Measurements from ENCODE around the gene UTP14A. TPM values are rescaled to one million over a fixed set of nuclear protein-coding genes. Genes with fewer than 3 reads are reported as not detected.
A peak's percentile ranks its signal among the peaks of the same experiment; 100 is the strongest.

UTP14A gene
- total RNA-seq, 1 experiment from 2014 or later = 55.4 TPM

DNA sequence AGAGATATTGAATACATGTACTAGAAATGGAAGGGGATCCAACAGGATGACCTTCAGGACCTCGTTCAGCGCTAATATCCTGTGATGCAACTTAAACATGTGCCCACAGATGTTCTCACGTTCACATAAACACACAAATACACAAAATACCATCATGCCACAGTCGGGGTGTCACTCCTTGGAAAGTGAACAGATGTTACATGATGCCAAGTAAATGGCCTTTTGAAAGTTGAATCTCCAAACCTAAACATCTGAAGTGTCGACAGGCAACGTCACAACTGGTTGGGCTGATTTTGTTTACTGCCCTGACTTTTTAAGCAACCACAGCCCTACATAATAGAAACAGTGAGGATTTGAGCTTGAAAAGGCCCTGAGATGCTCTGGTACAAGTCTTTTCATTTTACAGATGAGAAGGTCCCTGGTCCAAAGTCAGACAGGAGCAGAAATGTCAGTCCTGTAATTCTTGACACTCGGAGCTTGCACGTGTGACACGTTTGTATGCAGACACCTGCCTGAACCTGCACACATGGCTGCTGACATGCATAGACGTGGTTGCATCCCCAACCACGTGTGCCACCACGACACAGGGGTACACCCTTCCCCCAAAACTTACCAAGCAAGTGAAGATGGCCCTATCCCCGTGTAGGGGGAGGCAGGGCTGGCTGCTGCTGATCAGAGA lies 53.0 kb downstream of the UTP14A start:
- POLR2A ChIA-PET (ENCODE audit: unreplicated experiment) = no interaction called here
- H3K4me3 ChIP-seq = no peak overlapping the region
- CTCF ChIA-PET = no interaction called here
- H3K9me3 ChIP-seq (ENCODE audit: insufficient read depth, low read depth) = no peaks in the 10 kb centered on the region
- peaks cover 18% of the 10 kb centered on the region; the same call in 1 of the 2 replicates for H3F3A ChIP-seq (ENCODE audit: insufficient read depth, low read depth)
- BruUV-seq (replicated peaks) = no TSS peak
- H3K9me2 ChIP-seq (ENCODE audit: insufficient read depth) = no peaks in the 10 kb centered on the region
- TF ChIP-seq, protein P1, sequence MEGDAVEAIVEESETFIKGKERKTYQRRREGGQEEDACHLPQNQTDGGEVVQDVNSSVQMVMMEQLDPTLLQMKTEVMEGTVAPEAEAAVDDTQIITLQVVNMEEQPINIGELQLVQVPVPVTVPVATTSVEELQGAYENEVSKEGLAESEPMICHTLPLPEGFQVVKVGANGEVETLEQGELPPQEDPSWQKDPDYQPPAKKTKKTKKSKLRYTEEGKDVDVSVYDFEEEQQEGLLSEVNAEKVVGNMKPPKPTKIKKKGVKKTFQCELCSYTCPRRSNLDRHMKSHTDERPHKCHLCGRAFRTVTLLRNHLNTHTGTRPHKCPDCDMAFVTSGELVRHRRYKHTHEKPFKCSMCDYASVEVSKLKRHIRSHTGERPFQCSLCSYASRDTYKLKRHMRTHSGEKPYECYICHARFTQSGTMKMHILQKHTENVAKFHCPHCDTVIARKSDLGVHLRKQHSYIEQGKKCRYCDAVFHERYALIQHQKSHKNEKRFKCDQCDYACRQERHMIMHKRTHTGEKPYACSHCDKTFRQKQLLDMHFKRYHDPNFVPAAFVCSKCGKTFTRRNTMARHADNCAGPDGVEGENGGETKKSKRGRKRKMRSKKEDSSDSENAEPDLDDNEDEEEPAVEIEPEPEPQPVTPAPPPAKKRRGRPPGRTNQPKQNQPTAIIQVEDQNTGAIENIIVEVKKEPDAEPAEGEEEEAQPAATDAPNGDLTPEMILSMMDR (conservative IDR thresholded peaks at IDR 0.05) = no peak
- TF ChIP-seq EZH2 (IDR thresholded peaks at IDR 0.05; ENCODE audit: low read depth) = no peak
- no peak overlapping the region for H3K27ac ChIP-seq
- H2AFZ ChIP-seq = no peak overlapping the region
- peaks cover 14% of the 10 kb centered on the region for H3K4me1 ChIP-seq (replicated peaks; ENCODE audit: insufficient read depth)
- H3K4me2 ChIP-seq = no peak overlapping the region
- H3K36me3 ChIP-seq (ENCODE audit: low read depth) = no peaks in the 10 kb centered on the region
- DNase-seq = no peak
- H3K27me3 ChIP-seq (ENCODE audit: insufficient read depth, low read depth) = no peaks in the 10 kb centered on the region
- no peaks in the 10 kb centered on the region for H4K20me1 ChIP-seq (ENCODE audit: insufficient read depth)
- no peaks in the 10 kb centered on the region for H3K79me2 ChIP-seq (ENCODE audit: low read depth)
- intact Hi-C loops (cut with micrococcal nuclease; ENCODE audit: unreplicated experiment) = no loop called here

DNA sequence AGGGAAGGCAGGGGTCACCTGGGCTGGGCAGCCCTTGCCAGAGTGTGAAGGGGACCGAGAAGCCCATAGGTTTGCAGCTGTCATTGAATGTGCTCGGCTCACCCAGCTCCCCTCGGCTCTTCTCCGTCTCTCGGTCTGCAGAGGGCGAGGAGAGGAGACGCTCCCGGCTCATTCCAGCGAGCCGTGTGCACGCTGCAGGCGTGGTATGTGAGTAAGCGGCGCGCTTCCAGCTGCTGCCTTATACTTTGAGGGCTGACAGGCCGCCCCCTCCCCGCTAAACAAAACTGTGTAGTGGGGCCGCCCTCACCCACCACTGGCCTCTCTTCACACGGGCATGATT lies 53.5 kb downstream of the UTP14A start:
- intact Hi-C loops (cut with micrococcal nuclease; ENCODE audit: unreplicated experiment) = no loop called here
- CTCF ChIA-PET = no interaction called here
- no peaks in the 10 kb centered on the region for H3K9me2 ChIP-seq (ENCODE audit: insufficient read depth)
- no peak overlapping the region for H3K4me2 ChIP-seq
- H3K4me1 ChIP-seq (replicated peaks; ENCODE audit: insufficient read depth) = peaks cover 14% of the 10 kb centered on the region
- H2AFZ ChIP-seq = no peak overlapping the region
- H3K4me3 ChIP-seq = no peak overlapping the region
- DNase-seq = no peak
- H3K79me2 ChIP-seq (ENCODE audit: low read depth) = no peaks in the 10 kb centered on the region
- POLR2A ChIA-PET (ENCODE audit: unreplicated experiment) = no interaction called here
- H4K20me1 ChIP-seq (ENCODE audit: insufficient read depth) = no peaks in the 10 kb centered on the region
- BruUV-seq (replicated peaks) = no TSS peak
- no peaks in the 10 kb centered on the region for H3K9me3 ChIP-seq (ENCODE audit: insufficient read depth, low read depth)
- H3F3A ChIP-seq (ENCODE audit: insufficient read depth, low read depth) = peaks cover 18% of the 10 kb centered on the region; the same call in 1 of the 2 replicates
- TF ChIP-seq, protein P1 (conservative IDR thresholded peaks at IDR 0.05) = no peak
- no peak for TF ChIP-seq EZH2 (IDR thresholded peaks at IDR 0.05; ENCODE audit: low read depth)
- no peaks in the 10 kb centered on the region for H3K36me3 ChIP-seq (ENCODE audit: low read depth)
- H3K27ac ChIP-seq = no peak overlapping the region
- H3K27me3 ChIP-seq (ENCODE audit: insufficient read depth, low read depth) = no peaks in the 10 kb centered on the region

DNA sequence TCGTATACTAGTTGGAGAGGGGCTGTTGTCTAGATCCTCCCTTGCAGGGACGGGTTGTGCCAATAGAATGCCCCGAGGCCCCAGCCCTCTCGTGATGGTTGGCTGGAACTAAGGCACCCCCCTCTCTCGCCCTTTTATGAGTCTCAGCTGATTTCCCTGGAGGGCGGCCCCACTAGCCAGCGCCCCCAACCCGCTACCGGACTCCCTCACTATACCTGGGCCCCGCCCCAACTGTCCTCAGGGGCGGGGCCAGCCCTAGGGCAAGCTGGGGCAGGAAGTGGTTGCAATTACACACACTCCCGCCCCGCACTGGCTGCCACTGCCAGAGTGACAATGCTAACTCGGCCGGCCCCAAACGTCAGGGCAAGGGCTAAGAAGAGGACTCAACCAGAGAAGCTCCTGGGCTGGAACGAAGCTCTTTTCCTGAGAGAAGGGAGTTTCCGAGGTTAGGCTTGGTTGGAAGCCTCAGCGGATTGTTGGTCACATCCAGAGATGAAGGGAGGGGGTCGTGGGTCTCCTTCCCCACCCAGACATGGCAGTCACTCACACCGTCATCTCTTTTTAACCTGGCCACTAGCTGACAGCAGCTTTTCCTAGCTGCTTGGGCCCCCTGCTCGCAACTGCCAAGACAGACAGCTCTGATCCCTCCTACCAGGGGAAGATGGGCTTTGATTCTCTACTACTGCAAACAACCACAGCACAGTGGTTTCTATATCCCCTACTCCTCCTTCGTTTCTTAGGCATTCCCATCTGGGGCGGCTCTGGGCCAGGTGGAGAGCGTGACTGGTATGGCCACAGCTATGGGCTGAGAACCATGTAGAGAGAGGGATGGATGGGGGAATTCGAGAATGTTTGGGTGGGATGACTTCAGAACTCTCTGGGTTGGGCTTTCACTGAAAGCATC lies 55.5 kb downstream of the UTP14A start:
- ChIA-PET POLR2A (ENCODE audit: unreplicated experiment) (interaction anchor here (0.6 to 0.7 kb wide), 2 partner anchors 16 to 128 kb away, joined by 6 read pairs; no protein-coding TSS in a partner anchor), CTCF (interaction anchor here (0.5 to 0.6 kb wide), 2 partner anchors 20 to 30 kb away, joined by 6 to 10 read pairs; no protein-coding TSS in a partner anchor)
- peak overlapping the region; percentile 88 for H3K4me2 ChIP-seq
- DNase-seq = peak; percentile 68 to 79
- BruUV-seq (replicated peaks) = TSS peak; percentile 67
- intact Hi-C loops (cut with micrococcal nuclease; ENCODE audit: unreplicated experiment) = loop anchor here (2.0 kb wide), 1 partner anchor 21 kb away; the partner anchor contains the start of gene BCORL1
- H3K4me1 ChIP-seq (replicated peaks; ENCODE audit: insufficient read depth) = peaks cover 13% of the 10 kb centered on the region
- peak overlapping the region; percentile 85 for H2AFZ ChIP-seq
- H3K36me3 ChIP-seq (ENCODE audit: low read depth) = no peaks in the 10 kb centered on the region
- no peaks in the 10 kb centered on the region for H4K20me1 ChIP-seq (ENCODE audit: insufficient read depth)
- no peaks in the 10 kb centered on the region for H3K79me2 ChIP-seq (ENCODE audit: low read depth)
- TF ChIP-seq, protein P1 (conservative IDR thresholded peaks at IDR 0.05) = no peak
- no peak for TF ChIP-seq EZH2 (IDR thresholded peaks at IDR 0.05; ENCODE audit: low read depth)
- H3K27me3 ChIP-seq (ENCODE audit: insufficient read depth, low read depth) = no peaks in the 10 kb centered on the region
- no peak overlapping the region for H3K27ac ChIP-seq
- H3K4me3 ChIP-seq = peak overlapping the region; percentile 48; the same call in 1 of the 2 replicates
- no peaks in the 10 kb centered on the region for H3K9me3 ChIP-seq (ENCODE audit: insufficient read depth, low read depth)
- H3K9me2 ChIP-seq (ENCODE audit: insufficient read depth) = no peaks in the 10 kb centered on the region
- H3F3A ChIP-seq (ENCODE audit: insufficient read depth, low read depth) = peaks cover 18% of the 10 kb centered on the region; the same call in 1 of the 2 replicates

All from PC-9 (cell line).